Lower leg skin (tissue), 4 donors: Measurements from ENCODE around the gene MBD3L2. TPM values are rescaled to one million over a fixed set of nuclear protein-coding genes. Genes with fewer than 3 reads are reported as not detected.
"Not testable (repeated sequence)": the region's sequence is repeated elsewhere in the genome, so short reads cannot be mapped to it uniquely, and the experiment has no call there.

Source experiments
- DNase-seq, 2 donors: peaks; one replicate each; pipeline ENCODE4 v3.0.0-alpha.2; 2019; ENCODE audit warnings: low spot score in 2 of 2
- H3K4me3 ChIP-seq: fragments of 200-600 bp; sonication (generic); 2 replicates; pipeline ENCODE4 v1.5.1; 2017; ENCODE audit warnings: mild to moderate bottlenecking, low read depth; ENCODE audit not compliant: poor library complexity, severe bottlenecking
- POLR2A ChIP-seq, 2 donors: fragments of 450-650 bp; IDR thresholded peaks; one replicate each; pipeline ENCODE4 v1.6.1; 2016 to 2017; ENCODE audit warnings: antibody characterized with exemption in 2 of 2, mild to moderate bottlenecking in 1 of 2, moderate library complexity in 1 of 2
- WGBS, 2 donors: methylation state at CpG; one replicate each; pipeline ENCODE4 v1.1.5; 2018; 5-methylcytosine and 5-hydroxymethylcytosine counted together
- intact Hi-C: fragments of 100-400 bp; cut with DNase I; formaldehyde crosslinking; loops from one replicate; pipeline ENCODE4 v1.15.0; 2023; ENCODE audit warnings: low total_unique reads
- total RNA-seq, 4 donors: library from RNA; depleted of rRNA; stranded (reverse); fragments of >200 nt; gene quantifications; one replicate each; pipeline ENCODE4 v1.1.0, GENCODE V29; 2016
- TF ChIP-seq, protein P1 (sequence below), 3 donors: fragments of 450-650 bp; IDR thresholded peaks; one replicate each; pipeline ENCODE4 v1.5.1; 2016; ENCODE audit warnings: antibody characterized with exemption in 3 of 3, mild to moderate bottlenecking in 3 of 3, moderate library complexity in 2 of 3

MBD3L2 gene
- total RNA-seq, 4 donors from 2014 or later = not detected

- intact Hi-C loops, H3K4me3 ChIP-seq: not testable (repeated sequence)
- WGBS, 2 donors = 89 to 91% methylated on average over 7 of the region's 7 CpGs
These were observed 3.8 kb downstream of the MBD3L2 start for GRCh38 chr19:7052896-7053295.

GRCh38 chr19:7054635-7055368, 5.7 kb downstream of the MBD3L2 start:
- H3K4me3 ChIP-seq, intact Hi-C loops, DNase-seq: not testable (repeated sequence)
- WGBS, 2 donors = 95% methylated on average over 12 to 14 of the region's 14 CpGs

More at GRCh38 chr19:7052896-7053295, 3.8 kb downstream of the MBD3L2 start:
- not testable (repeated sequence) for DNase-seq

DNA sequence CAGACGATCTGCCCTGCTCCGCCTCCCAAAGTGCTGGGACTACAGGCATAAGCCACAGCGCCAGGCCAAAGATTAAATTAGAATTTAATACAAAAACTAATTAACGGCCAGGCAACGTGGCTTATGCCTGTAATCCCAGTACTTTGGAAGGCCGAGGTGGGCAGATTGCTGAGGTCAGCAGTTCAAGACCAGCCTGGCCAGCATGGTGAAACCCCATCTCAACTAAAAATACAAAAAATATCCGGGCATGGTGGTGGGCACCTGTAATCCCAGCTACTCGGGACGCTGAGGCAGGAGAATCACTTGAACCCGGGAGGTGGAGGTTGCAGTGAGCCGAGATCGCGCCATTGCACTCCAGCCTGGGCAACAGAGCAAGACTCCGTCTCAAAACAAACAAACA, 6.6 kb downstream of the MBD3L2 start:
- intact Hi-C loops, H3K4me3 ChIP-seq, DNase-seq: not testable (repeated sequence)
- WGBS, 2 donors = 93 to 95% methylated on average over 12 of the region's 14 CpGs

- 93% methylated on average over 9 of the region's 16 CpGs; no CpG with 5 or more reads in 1 of the 2 donors for WGBS, 2 donors
- intact Hi-C loops = not testable (repeated sequence)
These were observed 7.2 kb downstream of the MBD3L2 start for GRCh38 chr19:7056371-7056770.

GRCh38 chr19:7058576-7058975, 9.5 kb downstream of the MBD3L2 start, which contains the start of gene MBD3L3:
MBD3L3 (minus strand) TSS chr19:7058676; CDS start chr19:7058605, 71 bp downstream.
- DNase-seq, intact Hi-C loops, H3K4me3 ChIP-seq: not testable (repeated sequence)
- WGBS, 2 donors = no CpG with 5 or more reads among the region's 8 CpGs

More at GRCh38 chr19:7056371-7056770, 7.2 kb downstream of the MBD3L2 start:
- H3K4me3 ChIP-seq, DNase-seq: not testable (repeated sequence)

DNA sequence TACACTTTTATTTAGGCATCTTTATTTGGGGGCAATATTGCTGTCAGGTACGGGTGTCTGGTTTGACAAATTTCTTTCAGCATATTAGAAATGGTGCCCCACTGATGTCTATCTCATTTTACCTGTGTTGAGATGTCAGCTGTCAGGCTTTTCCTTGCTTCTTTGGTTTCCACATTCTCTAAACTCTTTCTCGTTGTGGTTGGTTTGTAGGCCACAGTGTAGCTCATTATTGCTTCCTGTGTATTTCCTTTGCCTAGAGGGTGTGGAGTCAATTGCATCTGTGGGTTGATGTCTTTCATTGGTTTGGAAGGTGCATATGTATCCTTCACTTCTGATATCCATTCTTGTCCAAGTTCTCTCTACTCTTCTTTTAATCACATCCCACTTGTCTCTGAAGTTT, 10.9 kb downstream of the MBD3L2 start:
- 71 to 78% methylated on average over 2 of the region's 2 CpGs for WGBS, 2 donors
- H3K4me3 ChIP-seq, intact Hi-C loops, DNase-seq: not testable (repeated sequence)

DNA sequence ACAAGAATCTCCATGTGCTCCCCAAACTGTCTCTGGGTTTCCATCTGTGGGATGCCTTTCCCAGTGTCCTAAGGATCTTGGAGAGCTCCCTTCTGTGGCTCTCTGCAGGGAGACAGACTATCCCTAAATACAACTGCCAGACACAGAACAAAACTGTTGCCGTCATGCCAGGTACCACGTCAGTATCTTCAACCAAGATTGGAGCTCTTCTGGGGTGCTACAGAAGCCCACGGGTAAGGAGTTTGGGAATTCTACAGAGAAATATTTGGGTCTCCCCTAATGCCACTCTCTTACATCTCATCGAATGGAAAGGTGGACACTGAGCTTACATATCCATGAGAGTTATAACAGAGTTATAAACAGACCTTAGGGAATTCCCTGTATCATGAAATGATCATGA, 14.2 kb downstream of the MBD3L2 start:
- intact Hi-C loops = no loop called here
- no peak overlapping the region for H3K4me3 ChIP-seq
- no peak for TF ChIP-seq POLR2A (IDR thresholded peaks at IDR 0.05)
- TF ChIP-seq, protein P1, sequence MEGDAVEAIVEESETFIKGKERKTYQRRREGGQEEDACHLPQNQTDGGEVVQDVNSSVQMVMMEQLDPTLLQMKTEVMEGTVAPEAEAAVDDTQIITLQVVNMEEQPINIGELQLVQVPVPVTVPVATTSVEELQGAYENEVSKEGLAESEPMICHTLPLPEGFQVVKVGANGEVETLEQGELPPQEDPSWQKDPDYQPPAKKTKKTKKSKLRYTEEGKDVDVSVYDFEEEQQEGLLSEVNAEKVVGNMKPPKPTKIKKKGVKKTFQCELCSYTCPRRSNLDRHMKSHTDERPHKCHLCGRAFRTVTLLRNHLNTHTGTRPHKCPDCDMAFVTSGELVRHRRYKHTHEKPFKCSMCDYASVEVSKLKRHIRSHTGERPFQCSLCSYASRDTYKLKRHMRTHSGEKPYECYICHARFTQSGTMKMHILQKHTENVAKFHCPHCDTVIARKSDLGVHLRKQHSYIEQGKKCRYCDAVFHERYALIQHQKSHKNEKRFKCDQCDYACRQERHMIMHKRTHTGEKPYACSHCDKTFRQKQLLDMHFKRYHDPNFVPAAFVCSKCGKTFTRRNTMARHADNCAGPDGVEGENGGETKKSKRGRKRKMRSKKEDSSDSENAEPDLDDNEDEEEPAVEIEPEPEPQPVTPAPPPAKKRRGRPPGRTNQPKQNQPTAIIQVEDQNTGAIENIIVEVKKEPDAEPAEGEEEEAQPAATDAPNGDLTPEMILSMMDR (IDR thresholded peaks at IDR 0.05) = no peak
- WGBS, 2 donors = 78 to 80% methylated on average over 4 of the region's 4 CpGs
- DNase-seq = no peak

- DNase-seq = no peak
- intact Hi-C loops = no loop called here
- TF ChIP-seq, protein P1 (IDR thresholded peaks at IDR 0.05) = no peak
- TF ChIP-seq POLR2A (IDR thresholded peaks at IDR 0.05) = no peak
- H3K4me3 ChIP-seq = no peak overlapping the region
- WGBS, 2 donors = 90 to 93% methylated on average over 9 of the region's 9 CpGs
These were observed 14.8 kb downstream of the MBD3L2 start for GRCh38 chr19:7063764-7064418.

- intact Hi-C loops, DNase-seq, H3K4me3 ChIP-seq: not testable (repeated sequence)
- WGBS, 2 donors = 44 to 66% methylated on average over 13 of the region's 13 CpGs
These were observed 18.0 kb downstream of the MBD3L2 start for GRCh38 chr19:7067122-7067521.
